HG02571 (cell line): ENCODE results near the gene TMEM116.
"Not testable (repeated sequence)": the region's sequence is repeated elsewhere in the genome, so short reads cannot be mapped to it uniquely, and the experiment has no call there.

Experiments
- ATAC-seq: cut with Tn5 transposase; IDR thresholded peaks from one replicate; pipeline ENCODE4 v1.9.1; 2021; ENCODE audit warnings: mild to moderate bottlenecking, moderate library complexity; ENCODE audit not compliant: unreplicated experiment

TMEM116 gene

GRCh38 chr12:112012775-112013600 lies at the start of gene TMEM116, which contains the start of gene ERP29:
Gene TMEM116, minus strand, starts transcription at chr12:112013165. Its CDS starts 7,895 bp downstream, at chr12:112005270.
Gene ERP29, plus strand, starts transcription at chr12:112013426. Its CDS starts 40 bp downstream, at chr12:112013466.
- peak; percentile 64 for ATAC-seq

- ATAC-seq = no peak
Observed at GRCh38 chr12:112061137-112061536, 48.2 kb upstream of the TMEM116 start.

DNA sequence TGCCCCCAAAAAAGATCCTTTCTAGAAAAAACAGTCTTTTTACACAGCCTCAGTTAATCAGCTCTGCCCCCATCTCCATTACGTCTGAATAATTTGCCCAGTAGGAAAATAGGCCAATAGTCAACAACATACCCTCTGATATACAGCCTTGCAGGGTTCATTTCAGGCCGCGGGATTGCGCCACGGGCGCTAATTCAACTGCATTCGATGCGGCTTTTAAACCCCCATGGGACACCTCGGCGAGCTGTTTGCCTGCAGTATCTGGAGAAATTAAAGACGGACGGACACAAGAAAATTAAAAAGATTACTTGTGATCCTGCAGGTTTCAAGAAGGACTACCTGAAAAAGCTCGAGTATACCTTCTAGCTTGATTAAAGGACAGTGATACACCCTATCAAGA lies 36.4 kb upstream of the TMEM116 start:
- ATAC-seq = no peak

DNA sequence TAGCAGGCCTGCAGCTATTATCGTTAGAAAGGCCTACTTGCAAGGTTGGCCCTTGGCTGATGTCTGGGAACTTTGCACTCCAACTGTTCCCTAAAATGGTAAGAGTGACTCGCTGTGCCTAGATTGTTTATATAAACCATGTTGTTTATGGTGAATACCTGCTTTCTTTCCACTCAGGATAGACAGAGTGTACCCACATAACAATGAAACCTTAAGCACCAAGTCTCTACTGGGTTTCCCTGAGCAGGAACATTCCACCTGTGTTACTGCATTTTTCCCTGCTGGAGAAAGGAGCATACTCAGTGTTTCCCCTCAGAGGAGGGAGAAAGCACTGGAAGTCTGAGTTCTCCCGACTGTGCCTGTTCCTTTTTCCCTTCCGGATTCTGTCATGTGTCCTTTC lies 33.0 kb upstream of the TMEM116 start:
- no peak for ATAC-seq

- not testable (repeated sequence) for ATAC-seq
Observed at GRCh38 chr12:112036614-112037013, 23.6 kb upstream of the TMEM116 start.

GRCh38 chr12:112035219-112035785 lies 22.3 kb upstream of the TMEM116 start:
- ATAC-seq = no peak

- no peak for ATAC-seq
Observed at GRCh38 chr12:112032292-112032691, 19.3 kb upstream of the TMEM116 start.

GRCh38 chr12:112031472-112031871 lies 18.5 kb upstream of the TMEM116 start:
- no peak for ATAC-seq

- no peak for ATAC-seq
Observed at GRCh38 chr12:112029301-112029700, 16.3 kb upstream of the TMEM116 start.

DNA sequence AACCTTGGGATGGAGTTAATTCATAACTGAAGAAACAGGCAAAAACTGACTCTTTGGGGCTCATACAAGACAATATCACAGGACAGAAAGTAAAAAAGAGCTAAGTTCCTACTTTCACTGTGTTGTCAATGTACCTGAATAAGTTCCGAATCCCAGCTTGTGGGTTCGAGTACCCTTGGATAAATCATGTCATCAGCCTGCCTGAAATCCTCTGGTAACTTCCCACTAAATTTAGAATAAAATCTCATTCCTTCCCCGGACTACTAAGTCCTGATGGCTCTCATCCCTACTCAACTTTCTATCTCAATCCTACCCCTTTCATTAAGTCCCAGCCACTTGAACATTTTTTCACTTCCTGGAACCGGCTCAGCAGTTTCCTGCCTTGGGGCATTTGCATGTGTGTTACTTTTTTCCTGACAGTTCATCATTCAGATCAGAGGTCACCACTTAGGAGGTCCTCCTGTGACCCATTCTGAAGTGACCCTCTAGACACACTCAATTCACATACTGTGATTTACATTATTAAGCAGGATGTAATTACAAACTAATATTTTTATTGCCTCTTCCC lies 12.9 kb upstream of the TMEM116 start:
- no peak for ATAC-seq

GRCh38 chr12:112023759-112024396 lies 10.9 kb upstream of the TMEM116 start:
- ATAC-seq = no peak

- ATAC-seq = no peak
Observed at GRCh38 chr12:112022241-112023016, 9.5 kb upstream of the TMEM116 start.

GRCh38 chr12:112020947-112021457 lies 8.0 kb upstream of the TMEM116 start:
- no peak for ATAC-seq

DNA sequence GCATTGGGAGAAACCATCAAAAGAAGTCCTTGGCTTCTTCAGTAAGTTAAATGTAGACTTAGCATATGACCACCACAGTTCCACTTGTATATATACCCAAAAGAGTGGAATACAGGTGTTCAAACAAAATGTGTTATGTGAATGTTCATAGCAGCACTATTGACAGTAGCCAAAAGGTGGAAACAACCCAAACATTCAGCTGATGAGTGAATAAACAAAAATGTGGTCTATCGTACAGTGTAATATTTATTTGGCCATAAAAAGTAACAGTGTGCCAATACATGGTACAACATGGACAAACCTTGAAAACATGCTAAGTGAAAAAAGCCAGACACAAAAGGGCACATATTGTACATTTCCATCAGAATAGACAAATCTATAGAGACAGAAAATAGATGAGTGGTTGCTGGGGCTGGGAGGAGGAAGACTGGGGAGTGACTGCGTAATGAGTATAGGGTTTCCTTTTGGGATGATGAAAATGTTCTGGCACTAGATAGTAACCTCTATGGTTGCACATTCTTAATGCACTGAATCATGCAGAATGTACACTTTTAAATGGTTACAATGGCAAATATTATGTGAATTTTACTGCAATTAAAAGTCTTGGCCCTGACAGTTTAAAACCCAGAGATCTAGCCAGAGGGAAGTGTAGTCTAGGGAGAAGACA lies 5.7 kb upstream of the TMEM116 start:
- ATAC-seq = no peak

DNA sequence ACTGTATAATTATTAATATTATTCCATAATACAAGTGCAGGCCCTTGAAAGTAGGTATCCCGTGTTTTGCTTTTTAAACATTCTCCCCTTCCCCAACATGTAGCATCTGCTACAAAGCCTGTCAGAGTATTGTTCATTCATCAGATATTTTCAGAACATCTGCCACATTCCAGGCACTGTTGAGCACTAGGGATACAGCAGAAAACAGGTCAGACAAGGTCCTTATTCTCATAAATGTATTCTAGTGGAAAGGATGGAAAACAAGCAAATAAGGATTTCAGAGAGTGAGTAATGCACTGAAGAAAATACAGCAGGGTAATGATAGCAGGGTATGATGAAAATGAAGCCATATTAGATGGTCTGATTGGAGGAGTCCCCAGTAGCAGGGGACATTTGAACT lies 4.1 kb upstream of the TMEM116 start:
- ATAC-seq = no peak

DNA sequence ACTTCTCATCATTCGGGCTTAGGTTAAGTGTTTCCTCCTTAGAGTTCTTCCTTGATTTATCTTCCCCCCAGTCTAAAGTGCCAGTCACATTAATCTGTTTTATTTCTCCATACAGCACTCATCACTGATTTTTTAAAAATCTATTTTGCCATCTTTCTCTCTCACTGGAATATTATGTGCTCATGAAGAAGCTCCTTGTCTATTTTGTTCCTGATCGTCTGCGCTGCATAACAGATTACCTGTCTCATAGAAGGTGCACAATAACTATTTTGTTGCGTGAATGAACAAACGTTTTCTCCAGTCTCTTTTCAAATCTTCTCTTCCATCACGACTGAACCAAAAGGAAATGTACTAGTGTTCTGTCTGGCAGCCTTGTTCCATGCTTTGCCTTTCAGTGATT lies 3.0 kb upstream of the TMEM116 start:
- ATAC-seq = no peak

- peak; percentile 16 for ATAC-seq
Observed at GRCh38 chr12:112013601-112014402, 837 bp upstream of the TMEM116 start.

DNA sequence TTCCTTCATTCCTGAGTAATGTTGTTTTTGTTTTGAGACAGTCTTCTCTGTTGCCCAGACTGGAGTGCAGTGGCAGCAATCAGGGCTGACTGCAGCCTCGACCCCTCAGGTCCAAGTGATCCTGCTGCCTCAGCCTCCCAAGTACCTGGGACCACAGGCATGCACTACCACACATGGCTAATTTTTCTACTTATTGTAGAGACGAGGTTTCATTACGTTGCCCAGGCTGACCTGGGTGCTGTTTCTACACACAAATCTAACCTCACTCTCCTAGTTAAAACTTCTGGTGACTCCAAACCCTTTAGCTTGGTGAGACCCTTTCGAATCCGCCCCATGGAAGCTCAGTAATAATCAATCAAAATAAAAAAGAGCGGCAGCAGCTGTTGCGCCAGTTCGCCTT lies 1.3 kb downstream of the TMEM116 start:
- ATAC-seq = no peak
